GM21717 (cell line): ENCODE measurements around the gene ETV4.

Experiments
- ATAC-seq: cut with Tn5 transposase; IDR thresholded peaks from one replicate; pipeline ENCODE4 v1.9.1; 2021; ENCODE audit warnings: mild to moderate bottlenecking, moderate library complexity; ENCODE audit not compliant: unreplicated experiment

The ETV4 gene

GRCh38 chr17:43573579-43574321, 27.6 kb upstream of the ETV4 start:
- ATAC-seq = no peak

GRCh38 chr17:43572368-43572980, 26.3 kb upstream of the ETV4 start:
- no peak for ATAC-seq

- ATAC-seq = no peak
These were observed 24.4 kb upstream of the ETV4 start for GRCh38 chr17:43570518-43570928.

GRCh38 chr17:43568506-43569082, 22.5 kb upstream of the ETV4 start:
- no peak for ATAC-seq

- ATAC-seq = no peak
These were observed 17.8 kb upstream of the ETV4 start for GRCh38 chr17:43563600-43564594.

- ATAC-seq = no peak
These were observed 16.8 kb upstream of the ETV4 start for GRCh38 chr17:43562679-43563599.

- no peak for ATAC-seq
These were observed 14.6 kb upstream of the ETV4 start for GRCh38 chr17:43560461-43561427.

GRCh38 chr17:43559161-43559816, 13.1 kb upstream of the ETV4 start:
- no peak for ATAC-seq

GRCh38 chr17:43558805-43559160, 12.6 kb upstream of the ETV4 start:
- no peak for ATAC-seq

GRCh38 chr17:43556292-43556691, 10.2 kb upstream of the ETV4 start:
- no peak for ATAC-seq

GRCh38 chr17:43554857-43555256, 8.7 kb upstream of the ETV4 start:
- no peak for ATAC-seq

GRCh38 chr17:43553573-43553972, 7.4 kb upstream of the ETV4 start:
- no peak for ATAC-seq

- no peak for ATAC-seq
These were observed 6.2 kb upstream of the ETV4 start for GRCh38 chr17:43552229-43552837.

- no peak for ATAC-seq
These were observed 4.6 kb upstream of the ETV4 start for GRCh38 chr17:43550754-43551153.

GRCh38 chr17:43549496-43549895, 3.4 kb upstream of the ETV4 start:
- no peak for ATAC-seq

- no peak for ATAC-seq
These were observed 2.7 kb upstream of the ETV4 start for GRCh38 chr17:43548689-43549379.

- ATAC-seq = no peak
These were observed 1.6 kb upstream of the ETV4 start for GRCh38 chr17:43547659-43548256.
